Islet precursor cell (in vitro differentiated cells): ENCODE measurements around the gene AGT.
"Not testable (repeated sequence)": the region's sequence is repeated elsewhere in the genome, so short reads cannot be mapped to it uniquely, and the experiment has no call there.

Source experiments
- DNase-seq: peaks from one replicate; pipeline ENCODE4 v3.0.0-alpha.2; 2018

Gene AGT

DNA sequence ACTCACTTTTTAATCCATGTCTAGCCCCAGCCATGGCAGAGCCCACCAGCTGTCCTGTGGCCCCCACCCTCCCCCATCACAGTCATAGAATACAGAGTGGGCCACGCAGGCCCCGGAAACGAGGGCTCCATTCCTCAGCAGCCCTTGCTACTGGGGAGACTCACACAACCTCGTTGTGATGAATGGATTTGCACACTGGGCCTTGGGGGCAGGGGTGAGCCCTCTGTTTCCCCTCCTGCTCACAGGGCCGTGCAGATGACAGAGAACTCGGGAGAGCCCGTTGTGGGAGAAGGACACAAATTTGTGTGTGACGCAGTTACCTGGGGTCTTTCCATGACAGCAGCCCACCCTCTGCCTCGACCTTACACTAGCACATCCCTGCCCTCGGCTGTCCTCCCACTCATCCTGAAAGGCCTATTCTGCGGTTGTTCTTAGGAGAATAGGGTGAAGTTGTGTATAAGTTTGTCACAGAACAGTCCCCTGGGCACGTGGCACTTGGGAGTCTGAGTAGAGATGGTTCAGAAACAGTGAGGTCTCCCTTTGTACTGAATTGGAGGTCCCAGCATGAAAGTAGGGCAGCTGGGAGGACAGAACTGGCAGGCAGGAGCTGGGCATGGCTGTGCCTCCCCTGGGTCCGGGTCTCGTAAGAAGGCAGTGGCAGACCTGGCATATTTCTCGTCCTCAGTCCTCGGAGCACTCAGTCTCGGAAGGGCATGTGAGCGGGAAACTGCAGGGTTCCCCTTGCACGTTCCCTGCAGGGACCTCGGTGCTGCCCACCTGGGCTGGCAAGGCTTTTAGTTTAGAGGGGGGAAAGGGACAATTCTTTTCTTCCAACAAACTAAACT, 6.8 kb downstream of the AGT start:
- DNase-seq = no peak

DNA sequence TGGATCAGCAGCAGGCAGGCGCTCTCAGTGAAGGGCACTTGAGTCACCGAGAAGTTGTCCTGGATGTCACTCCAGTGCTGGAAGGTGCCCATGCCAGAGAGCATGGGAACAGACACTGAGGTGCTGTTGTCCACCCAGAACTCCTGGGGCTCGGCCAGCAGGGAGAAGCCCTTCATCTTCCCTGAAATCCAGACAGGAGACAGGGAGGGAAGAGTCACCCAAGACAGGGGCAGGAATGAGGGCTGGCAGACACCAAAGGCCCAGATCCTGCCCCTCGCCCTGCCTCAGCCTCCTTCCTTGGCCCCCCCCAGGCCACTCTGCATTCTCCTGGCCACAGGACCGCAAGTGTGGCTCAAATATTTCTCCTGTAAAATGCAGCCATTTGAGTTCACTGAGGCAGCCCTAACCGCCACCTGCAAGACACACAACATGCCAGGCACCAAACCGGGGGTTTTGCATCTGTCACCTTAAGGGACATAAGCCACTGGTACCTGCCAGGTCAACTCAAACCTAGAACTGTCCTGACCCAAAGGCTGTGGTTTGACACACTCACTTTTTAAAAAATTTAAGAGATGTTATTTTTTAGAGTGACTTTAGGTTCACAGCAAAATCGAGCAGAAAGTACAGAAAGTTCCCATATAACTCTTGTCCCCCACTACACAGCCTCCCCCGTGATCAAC, 7.8 kb downstream of the AGT start:
- DNase-seq = no peak

DNA sequence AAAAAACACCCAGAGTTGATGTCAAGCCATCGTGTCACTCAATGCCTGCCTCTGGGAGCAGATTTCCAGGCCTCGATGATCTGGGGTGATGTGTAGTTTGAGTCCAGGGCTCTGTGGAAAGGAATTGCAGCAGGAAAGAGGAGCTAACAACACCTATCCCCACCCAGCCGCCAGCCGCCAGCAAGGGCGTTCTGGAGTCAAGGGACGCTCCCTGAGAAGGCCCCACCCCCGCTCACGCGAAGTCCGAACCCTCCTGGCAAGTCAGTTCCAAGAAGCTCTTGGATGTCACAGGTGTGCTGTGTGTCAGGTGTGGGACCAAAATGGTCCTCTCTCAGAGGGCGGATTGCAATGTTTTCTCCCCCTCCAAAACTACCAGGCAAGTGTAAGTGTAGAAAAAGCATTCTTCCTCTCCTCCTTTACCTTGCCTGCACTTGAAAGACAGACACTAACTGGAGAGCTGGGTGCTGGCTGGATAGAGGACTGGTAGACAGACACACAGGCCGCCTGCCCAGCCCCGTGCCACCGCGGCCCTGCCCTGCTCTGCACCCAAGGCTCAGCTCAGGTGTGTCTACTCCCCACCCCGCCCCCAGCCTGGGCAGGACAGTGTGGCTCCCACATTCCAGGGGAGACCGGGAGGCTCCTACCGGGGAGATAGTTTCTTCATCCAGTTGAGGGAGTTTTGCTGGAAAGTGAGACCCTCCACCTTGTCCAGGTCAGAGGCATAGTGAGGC, 8.5 kb downstream of the AGT start:
- DNase-seq = no peak

DNA sequence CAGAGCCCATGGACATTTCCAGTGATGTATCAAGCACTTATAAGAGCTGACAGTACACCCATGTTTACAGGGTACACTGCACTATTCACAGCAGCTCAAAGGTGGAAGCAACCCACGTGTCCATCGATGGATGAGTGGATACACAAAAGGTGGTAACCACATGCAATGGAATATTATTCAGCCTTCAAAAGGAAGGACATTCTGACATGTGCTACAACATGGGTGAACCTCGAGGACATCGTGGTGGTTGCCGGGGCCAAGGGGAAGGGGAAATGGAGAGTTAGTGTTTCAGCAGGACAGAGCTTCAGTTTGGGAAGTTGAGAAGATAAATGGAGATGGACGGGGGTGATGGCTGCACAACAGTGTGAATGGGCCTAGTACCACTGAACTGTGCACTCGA, 9.1 kb downstream of the AGT start:
- DNase-seq = no peak

DNA sequence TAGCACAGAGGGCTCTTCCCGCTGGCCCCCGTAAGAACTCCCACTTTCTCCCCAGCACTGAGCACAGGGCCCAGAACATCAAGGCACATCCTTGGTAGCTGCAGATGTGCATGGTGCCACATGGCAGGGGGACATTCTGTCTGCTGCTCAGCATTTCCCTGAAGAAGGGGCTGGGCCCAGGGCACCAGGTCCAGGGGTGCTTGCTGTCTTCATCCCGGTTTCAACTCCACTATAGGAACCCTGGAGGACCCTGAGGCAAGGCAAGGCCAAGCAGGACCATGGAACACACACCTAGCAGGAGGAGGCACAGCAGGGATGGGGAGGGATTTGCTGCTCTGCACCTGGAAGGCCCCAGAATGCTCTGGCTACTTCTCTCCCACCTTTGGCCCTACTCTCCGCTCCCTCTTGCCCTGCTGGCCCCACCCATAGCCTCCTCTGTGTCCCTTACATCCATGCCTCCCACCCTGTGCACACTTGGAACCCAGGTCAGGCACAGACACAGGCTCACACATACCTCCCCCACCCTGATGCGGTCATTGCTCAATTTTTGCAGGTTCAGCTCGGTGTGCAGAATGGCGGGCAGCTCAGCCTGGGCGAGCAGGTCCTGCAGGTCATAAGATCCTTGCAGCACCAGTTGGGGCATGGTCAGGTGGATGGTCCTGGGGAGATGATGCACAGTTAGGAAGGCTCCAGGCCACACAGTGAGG, 10.1 kb downstream of the AGT start:
- no peak for DNase-seq

DNA sequence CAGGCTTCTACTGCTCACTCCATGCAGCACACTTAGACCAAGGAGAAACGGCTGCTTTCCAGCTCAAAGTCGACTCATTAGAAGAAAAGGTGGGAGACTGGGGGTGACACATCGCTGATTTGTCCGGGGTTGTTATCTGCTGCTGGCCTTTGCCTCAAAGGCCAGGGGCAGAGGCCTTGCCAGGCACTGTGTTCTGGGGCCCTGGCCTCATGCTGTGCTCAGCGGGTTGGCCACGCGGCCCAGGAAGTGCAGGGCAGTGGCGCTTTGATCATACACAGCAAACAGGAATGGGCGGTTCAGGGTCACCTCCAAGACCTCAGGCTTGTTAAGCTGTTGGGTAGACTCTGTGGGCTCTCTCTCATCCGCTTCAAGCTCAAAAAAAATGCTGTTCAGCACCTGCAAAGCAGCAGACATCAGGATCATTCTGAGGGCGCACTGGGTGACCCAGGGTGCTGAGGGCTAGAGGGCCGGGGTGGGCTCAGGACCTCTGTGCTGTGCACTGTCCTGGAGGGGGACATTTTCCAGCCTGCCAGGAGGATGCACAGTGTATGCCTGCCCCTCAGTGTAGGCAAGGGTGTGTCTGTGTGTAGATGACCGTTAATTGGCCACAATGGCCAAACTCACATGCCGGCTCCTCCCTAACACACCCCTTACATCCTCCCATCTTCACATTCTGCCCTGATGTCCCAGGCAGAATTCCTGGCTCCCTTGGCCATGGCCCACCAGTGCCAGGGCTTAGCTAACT, 10.8 kb downstream of the AGT start:
- no peak for DNase-seq

DNA sequence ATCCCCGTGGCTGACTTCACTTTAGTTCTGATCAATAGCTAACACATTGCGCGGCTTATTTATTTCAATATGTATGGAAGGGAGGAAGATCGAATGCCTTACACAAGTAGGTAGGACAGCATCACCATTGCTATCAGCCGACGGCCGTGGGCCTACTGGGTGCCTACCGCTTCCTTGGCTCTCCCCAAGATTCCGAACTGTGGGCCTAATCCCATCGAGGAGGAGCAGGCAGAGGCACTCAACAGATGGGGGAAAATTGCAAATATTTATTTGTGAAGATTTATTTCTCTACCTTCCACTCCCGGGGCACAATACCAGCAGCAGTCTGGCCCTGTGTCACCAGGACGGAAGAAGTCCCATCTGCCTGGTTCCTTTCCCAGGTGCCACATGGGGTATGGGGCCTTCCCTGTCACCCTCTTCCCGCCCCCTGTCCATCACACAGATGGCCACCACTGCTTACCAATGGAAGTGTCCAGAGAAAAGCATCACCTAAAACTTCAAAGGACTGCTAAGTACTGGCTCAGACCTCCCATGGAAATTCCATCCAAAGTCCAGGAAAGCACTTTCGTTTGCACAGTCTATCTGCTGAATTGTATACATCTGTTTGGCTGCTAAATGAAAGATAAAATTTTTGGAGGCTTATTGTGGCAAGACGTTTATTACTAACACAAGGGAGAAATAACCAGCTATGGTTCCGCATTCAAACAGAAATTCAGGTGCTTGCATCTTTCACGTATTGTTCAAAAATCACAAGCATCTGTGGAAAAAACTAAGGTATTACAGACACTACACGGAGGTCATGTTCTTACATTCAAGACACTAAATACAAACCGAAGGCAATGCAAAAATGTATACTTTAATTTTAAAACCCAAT, 11.8 kb downstream of the AGT start:
- DNase-seq = no peak

DNA sequence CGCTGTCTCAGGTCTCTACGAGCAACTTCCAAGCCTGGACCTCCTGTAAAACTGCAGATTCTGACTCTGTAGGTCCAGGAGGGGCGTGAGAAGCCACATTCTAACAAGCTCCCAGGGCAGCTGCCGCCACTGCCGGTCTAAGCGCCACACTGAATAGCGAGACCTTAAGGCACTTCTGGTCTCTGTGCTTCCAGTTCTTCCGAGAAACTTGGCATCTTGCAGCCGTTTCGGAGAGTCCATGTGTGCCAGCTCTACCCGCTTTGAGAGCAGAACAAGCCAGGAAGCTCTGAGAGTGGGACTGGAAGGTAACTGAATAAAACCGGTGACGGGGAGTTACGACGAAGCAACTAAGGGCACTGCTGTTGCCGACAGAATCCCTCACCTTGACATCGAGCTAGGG, 12.5 kb downstream of the AGT start:
- DNase-seq = no peak

DNA sequence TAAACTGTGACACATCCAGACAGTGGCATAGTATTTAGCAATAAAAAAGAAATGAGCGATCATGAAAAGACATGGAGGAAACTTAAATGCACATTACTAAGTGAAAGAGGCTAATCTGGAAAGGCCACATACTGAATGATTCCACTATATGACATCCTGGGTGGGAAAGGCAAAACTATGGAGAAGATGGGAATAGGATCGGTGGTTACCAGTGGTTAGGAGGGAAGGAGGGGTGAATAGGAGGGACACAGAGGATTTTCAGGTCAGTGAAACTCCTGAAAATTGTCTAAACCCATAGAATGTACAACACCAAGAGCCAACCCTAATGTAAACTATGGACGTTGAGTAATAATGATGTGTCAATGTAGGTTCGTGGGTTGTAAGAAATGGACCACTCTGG, 13.8 kb downstream of the AGT start:
- no peak for DNase-seq

DNA sequence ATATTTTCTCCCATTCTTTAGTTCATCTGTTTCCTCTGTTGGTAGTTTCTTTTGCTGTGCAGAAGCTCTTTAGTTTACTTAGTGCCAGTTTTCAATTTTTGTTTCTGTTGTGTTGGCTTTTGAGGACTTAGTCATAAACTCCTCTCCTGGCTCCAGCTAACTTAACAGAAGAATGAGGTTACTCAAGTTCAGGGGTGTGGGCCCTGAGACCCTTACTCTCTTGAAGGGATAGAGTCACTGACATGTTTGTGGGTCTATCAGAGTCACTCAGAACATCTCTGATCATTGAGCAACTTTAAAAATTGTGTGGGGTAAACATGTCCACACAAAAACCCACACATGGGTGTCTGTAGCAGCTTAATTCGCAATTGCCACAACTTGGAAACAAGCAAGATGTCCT, 14.2 kb downstream of the AGT start:
- DNase-seq = no peak

DNA sequence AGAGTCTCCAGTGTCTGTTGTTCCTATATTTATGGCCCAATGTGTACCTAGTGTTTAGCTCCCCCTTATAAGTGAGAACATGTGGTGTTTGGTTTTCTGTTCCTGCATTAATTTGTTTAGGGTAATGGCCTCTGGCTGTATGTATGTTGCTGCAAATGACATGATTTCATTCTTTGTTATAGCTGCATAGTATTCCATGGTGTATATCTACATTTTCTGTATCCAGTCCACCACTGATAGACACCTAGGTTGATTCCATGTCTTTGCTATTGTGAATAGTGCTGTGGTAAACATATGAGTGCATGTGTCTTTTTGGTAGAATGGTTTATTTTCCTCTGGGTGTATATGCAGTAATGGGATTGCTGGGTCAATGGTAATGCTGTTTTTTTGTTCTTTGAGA, 15.0 kb downstream of the AGT start:
- DNase-seq = not testable (repeated sequence)

DNA sequence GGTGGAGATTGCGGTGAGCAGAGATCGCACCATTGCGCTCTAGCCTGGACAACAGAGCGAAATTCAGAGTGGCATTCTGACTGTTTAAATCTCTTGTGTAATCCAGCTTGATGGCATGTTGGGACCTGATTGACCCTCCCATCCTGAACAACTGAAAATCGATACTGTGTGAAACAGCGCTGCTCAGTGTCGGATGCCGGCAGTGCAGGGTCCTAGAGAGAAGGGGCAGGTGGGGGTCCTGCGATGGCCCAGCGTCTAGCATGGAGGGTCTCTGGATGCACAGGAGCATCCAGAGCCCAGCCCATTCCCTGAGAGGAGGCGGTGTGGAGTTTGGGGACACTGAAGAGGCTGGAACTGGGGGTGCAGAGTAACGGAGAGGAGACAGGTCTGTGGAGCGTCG, 15.8 kb downstream of the AGT start:
- DNase-seq = no peak

DNA sequence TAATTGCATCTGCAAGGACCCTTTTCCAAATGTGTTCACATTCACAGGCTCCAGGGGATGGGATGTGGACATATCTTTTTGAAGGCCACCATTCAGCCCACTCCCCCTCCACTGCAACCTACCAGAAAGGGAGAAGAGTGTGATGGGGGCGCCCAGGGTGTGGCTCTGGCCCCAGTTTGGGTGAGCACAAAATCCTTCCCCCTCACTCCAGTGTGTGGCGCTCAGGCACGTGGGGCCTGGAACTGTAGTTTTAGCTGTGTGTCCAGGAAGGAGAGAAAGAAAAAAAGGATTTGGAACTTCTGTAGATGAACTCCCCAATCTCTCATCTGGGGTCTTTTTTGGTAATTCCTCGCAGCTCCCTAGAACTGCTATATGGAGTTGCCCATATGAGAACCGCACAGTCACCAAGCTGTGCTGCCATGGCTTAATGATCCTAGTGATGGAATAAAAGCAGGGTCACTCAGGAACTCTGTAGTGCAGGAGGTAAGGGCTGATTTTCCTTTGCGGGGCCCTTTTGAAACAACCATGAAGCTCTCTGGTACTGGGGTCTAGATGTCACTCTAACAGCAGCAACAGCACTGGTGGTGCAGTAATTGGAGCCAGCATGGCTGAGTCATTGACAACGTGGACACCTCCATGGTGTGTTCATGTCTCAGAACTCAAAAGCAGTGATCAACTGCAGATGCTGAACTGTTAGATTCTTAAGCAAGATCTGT, 17.0 kb downstream of the AGT start:
- no peak for DNase-seq

DNA sequence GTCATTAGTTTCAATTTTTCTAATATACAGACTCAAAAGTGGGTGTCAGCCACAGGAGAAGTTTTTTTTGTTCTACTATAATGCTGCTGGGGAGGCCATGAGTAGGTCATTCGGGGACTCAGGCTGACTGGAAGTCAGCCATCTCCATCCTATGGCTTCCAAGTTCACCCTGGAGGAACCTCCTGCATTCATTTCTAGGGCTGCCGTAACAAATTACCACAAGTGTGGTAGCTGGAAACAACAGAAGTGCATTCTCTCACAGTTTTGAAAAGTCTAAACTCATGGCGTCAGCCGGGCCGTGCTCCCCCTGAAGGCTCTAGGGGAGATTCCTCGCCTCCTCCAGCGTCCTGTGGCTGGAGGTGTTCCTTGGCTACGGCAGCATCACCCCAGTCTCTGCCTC, 17.7 kb downstream of the AGT start:
- no peak for DNase-seq

DNA sequence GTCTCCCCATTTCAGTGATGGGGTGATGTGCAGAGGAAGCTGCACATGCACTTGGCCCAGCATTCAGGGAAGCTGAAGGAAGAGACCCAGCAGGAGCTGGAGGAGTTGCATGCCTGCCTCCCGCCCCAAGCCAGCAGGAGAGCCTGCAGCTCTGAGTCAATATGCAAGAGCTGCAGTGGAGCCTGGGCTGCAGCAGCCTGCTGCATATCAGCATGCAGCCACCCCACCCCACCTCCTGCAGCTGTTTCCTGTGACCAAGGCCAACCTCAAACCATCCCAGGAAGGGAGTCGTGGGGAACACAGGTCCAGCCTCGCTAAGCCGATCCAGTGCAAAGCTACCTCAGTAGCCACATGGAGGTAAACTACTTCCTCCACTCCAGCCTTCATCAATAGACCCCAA, 18.9 kb downstream of the AGT start:
- no peak for DNase-seq

DNA sequence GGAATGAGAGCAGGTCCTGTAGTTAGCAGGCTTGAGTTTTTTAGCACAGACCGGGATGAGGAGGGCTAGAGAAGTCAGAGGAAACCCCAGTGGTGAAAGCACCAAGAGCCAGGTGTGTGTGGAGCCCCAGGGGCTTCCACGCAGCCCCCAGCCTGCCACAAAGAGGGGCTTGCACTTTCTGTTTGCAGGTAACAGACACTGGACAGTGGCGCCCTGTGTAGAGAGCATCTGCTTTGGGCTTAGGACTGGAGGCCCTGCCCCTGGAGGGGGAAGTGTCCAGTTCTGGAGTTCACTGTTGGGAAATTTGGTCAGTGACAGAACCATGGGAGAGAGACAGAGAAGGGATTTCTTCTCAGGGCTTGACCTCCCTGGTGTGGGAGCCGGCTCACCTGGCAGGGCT, 19.5 kb downstream of the AGT start:
- DNase-seq = no peak

DNA sequence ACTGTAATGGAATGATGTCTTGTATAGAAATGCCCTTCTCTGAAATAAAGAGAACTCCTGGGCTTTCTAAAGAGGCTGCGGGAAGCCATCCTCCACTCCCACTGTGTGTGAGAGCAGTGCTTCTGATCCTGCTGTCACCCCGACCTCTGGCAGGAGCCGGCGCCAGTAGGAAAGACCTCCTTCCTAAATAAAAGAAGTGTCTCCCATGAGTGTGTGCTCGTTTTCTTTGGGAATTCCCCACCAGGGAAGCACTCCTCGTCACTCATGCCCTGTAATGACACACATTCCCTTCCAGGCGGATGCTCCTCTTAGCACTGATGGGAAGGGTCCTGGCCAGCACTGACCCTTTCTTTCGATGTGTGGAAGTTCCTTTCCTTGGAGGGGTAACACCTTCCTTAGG, 20.1 kb downstream of the AGT start:
- no peak for DNase-seq

DNA sequence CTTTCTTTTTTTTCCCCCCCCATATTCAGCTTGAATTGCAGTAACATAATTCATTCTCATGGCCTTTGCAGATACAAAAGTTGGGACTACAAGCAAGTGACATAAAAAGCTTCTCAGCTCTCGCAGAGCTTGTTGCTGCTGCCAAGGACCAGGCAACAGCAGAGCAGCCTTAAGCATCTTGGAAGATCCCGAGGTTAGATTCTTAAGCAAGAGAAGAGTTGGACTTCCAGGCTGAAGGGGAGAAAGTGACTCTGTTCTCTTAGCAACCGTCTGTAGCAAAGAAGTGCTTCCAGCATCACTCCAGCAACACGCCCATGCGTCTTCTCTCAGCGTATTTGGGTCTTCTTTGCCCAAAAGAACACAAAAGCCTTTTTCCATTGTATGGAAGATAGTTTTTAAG, 20.7 kb downstream of the AGT start:
- DNase-seq = no peak

DNA sequence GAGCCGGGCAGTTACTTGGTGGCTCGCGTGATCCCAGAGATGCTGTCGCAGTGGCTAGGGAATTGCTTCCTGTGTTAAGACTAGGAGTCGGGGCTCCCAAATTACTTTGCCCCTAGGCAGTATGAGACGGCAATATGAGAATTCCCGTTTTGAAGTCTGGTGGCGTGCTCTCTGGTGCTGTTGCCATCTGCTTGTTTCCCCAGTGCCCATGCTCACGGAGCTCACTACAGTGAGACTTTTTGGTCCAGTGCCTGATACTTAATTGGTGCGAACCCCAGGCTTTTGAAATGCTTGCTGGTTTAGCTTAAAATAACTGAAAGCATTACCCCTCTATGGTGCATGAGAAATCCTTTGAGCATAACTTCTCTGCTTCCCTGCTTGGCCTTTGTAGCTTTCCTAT, 22.3 kb downstream of the AGT start:
- DNase-seq = no peak

DNA sequence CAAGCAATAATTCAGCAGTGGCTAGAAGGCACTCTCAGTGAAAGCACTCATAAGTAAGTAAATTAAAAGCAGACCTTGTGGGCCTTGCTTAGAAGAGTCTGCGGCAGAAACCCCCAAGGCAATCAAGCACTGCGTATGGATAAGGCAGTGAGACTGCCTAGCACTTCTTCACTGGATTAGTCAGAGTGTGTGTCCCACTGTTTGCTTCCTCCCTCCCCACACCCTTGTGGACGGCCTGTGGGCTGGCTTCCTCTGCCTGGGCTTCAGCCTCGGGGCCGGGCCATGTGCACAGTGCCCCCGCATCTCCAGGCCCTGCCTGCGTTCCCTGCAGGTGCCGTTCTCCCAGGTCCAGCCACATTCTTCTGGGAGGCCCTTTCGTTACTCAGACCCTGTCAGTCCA, 23.8 kb downstream of the AGT start:
- DNase-seq = peak; percentile 82

DNA sequence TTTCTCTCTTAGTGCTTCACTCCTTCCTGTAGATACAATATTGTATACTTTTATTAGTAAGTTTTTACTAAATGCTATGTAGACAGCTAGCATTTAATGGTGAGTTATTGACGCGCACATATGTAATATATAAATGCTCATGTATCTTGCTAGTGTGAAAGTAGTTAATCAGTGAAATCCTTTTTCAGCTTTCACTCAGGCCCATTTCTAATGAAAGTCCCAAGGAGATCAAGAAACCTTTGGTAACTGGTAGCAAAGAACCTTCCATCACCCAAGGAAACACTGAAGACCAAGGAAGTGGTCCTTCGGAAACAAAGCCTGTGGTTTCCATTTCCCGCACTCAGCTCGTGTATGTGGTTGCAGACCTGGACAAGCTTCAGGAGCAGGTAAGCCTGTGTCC, 27.2 kb downstream of the AGT start:
- no peak for DNase-seq
